BE2C (cell line): ENCODE data around the gene SV2C.
"Not testable (repeated sequence)": the region's sequence is repeated elsewhere in the genome, so short reads cannot be mapped to it uniquely, and the experiment has no call there.

Experiments used
- DNase-seq: peaks from one replicate; pipeline ENCODE4 v3.0.0-alpha.2; 2020
- H3K27me3 ChIP-seq: fragments of 250-450 bp; sonication (Bioruptor Pico); 2 replicates; pipeline ENCODE4 v1.5.1; 2020; ENCODE audit warnings: mild to moderate bottlenecking
- H3K36me3 ChIP-seq: fragments of 250-450 bp; sonication (Bioruptor Pico); 2 replicates; pipeline ENCODE4 v1.5.1; 2020; ENCODE audit warnings: mild to moderate bottlenecking
- H3K4me1 ChIP-seq: fragments of 250-450 bp; sonication (Bioruptor Pico); 2 replicates; pipeline ENCODE4 v1.5.1; 2020
- H3K4me3 ChIP-seq: 2 replicates; pipeline ENCODE4 v1.5.1; 2011; ENCODE audit warnings: low read depth, low read length
- H3K9me3 ChIP-seq: fragments of 250-450 bp; sonication (Bioruptor Pico); 2 replicates; pipeline ENCODE4 v1.5.1; 2020
- CTCF ChIP-seq: IDR thresholded peaks from 2 replicates; pipeline ENCODE4 v1.5.1; 2012; ENCODE audit warnings: mild to moderate bottlenecking, low read depth, low read length

SV2C gene

DNA sequence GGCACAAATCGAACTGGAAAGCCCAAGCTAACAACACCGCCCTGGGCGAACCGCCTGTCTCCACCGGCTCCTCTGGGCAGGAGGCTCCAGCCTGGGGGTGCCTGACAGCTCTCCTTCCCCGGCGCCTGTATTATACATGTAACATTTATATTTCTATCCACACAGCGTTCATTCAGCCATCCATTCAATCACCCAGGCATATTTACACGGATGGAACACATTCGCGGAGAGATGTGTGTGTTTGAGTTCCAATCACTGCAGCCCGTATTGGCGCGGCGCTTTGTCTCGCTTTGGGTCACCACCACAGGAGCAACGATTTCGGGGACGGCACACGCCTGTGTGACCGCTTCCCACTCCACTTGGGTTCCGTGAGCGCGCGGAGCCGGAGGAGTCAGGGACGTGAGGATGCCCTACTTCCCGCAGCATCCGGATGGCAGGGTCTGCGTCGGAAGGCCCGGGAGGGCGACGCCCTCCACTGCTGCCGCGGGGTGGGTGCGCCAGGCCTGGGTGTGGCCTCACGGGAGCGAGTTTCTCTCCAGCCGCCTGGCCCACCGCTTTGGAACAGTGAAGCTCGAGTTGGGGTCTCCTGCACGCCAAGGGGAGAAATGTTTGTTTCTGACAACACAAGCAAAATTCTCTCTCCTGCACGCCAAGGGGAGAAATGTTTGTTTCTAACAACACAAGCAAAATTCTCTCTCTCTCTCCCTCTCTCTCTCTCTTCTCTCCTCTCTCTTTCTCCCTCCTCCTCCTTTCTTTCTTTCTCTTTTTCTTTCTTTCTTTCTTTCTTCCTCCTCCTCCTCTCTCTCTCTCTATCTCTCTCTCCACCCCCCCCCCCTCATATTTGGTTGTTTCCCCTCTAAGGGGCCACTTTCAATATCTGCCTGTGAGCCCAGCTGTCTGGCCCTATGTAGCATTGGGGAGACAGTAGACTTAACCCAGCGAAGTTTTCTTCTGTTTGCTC lies 1.1 kb upstream of the SV2C start:
- no peaks in the 10 kb centered on the region for H3K9me3 ChIP-seq
- no peak overlapping the region for H3K4me3 ChIP-seq
- DNase-seq: no peak
- no peak for TF ChIP-seq CTCF
- H3K4me1 ChIP-seq: no peaks in the 10 kb centered on the region
- no peaks in the 10 kb centered on the region for H3K36me3 ChIP-seq
- H3K27me3 ChIP-seq: peaks cover 55% of the 10 kb centered on the region

DNA sequence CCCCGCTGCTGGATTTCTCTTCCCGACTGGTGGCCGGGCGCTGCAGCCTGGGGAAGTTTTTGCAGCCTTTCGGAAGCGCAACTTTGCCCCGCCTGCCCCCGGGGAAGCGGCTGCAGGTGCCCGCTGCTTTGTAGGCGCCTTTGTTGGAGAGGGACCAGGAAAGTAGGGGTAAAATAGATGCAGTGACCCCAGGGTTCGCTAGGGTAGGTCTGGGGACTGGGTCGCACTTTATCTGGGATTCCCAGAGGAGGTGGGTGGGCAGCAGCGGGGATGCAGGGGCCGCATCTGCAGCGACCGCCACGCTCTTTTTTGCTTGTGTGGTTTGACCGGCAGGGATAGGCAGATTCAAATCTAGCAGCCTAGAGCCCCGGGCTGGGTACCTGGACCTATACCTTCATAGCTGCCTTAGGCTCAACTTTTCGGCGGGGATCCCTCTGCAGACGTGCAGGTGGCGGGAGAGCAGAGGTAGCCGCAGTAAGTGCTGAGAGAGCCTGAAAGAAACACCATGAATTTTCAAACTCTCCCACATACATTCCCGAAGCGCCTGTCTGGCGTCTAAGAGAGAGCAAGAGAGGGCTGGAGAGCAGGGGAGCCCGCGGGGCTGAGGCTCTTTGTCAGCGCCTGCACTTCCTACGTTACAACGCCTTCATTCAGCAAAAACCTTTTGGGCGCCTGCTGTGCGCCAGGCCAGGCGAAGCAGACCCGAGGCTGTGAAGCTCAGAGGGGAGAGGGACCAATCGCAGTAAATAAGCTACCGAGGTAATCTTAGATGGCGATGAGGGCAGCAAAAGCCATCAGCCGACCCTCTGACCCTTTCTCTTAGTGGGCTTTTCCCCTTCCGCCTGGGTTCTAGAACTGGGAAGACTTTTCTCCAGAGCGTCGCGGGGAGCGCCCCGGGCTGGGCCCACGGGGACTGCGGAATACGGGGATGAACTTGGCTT lies 642 bp downstream of the SV2C start:
- no peaks in the 10 kb centered on the region for H3K36me3 ChIP-seq
- H3K27me3 ChIP-seq: peaks cover 55% of the 10 kb centered on the region
- no peaks in the 10 kb centered on the region for H3K4me1 ChIP-seq
- TF ChIP-seq CTCF: no peak
- no peaks in the 10 kb centered on the region for H3K9me3 ChIP-seq
- peak; percentile 15 for DNase-seq
- H3K4me3 ChIP-seq: peak overlapping the region; percentile 21

DNA sequence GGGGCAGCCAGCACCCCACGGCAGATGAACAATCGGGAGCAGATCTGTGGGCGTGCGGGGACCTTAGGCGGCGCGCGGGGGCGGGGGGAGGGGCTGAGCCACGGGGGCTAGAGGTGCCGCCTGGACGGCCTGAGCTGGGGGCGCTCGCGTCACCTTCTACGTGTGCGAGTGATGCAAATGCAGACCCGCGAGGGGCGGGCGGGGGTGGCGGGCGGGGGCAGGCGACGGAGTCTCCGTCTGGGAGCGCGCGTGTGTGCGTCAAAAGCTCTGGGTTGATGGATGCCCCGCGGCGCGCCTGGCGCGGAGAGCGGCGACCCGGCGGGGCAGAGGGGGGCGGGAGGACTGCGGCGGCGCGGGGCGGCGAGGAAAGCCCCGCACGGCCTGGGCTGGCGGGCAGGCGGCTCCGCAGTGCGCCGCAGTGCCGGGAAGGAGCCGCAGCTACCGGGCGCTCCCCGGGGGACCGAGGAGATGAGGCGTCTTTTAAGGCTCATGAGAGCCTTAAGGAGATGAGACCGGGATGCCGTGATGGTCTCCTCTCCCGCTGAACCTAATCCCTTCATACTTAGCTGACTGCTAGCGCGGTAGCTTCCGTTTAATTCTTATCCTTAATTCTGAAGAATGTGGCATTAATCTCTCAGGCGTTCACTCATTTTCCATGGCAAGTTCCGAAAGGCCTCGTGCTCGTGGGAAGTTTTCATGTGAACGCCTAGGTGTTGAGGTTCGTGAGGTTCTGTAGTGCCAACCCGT lies 1.5 kb downstream of the SV2C start:
- H3K27me3 ChIP-seq: peaks cover 55% of the 10 kb centered on the region
- TF ChIP-seq CTCF: no peak
- DNase-seq: peak; percentile 34
- no peaks in the 10 kb centered on the region for H3K9me3 ChIP-seq
- no peaks in the 10 kb centered on the region for H3K36me3 ChIP-seq
- peak overlapping the region; percentile 32 for H3K4me3 ChIP-seq
- H3K4me1 ChIP-seq: no peaks in the 10 kb centered on the region

- no peak overlapping the region; the same call in 1 of the 2 replicates for H3K4me3 ChIP-seq
- H3K36me3 ChIP-seq: no peaks in the 10 kb centered on the region
- no peak for DNase-seq
- no peak for TF ChIP-seq CTCF
- no peaks in the 10 kb centered on the region for H3K9me3 ChIP-seq
- peaks cover 52% of the 10 kb centered on the region for H3K27me3 ChIP-seq
- no peaks in the 10 kb centered on the region for H3K4me1 ChIP-seq
Measured at GRCh38 chr5:76085243-76085579, 2.0 kb downstream of the SV2C start.

- H3K27me3 ChIP-seq: peaks cover 43% of the 10 kb centered on the region
- H3K36me3 ChIP-seq: no peaks in the 10 kb centered on the region
- TF ChIP-seq CTCF: no peak
- no peak for DNase-seq
- no peaks in the 10 kb centered on the region for H3K4me1 ChIP-seq
- H3K4me3 ChIP-seq: no peak overlapping the region
- H3K9me3 ChIP-seq: no peaks in the 10 kb centered on the region
Measured at GRCh38 chr5:76086095-76086494, 2.9 kb downstream of the SV2C start.

GRCh38 chr5:76089156-76089555 lies 6.0 kb downstream of the SV2C start:
- peaks cover 17% of the 10 kb centered on the region for H3K27me3 ChIP-seq
- H3K4me3 ChIP-seq, H3K9me3 ChIP-seq, DNase-seq, H3K36me3 ChIP-seq, H3K4me1 ChIP-seq: not testable (repeated sequence)
